Panc1 (cell line): ENCODE measurements around the gene SLC9B2. TPM values are rescaled to one million over a fixed set of nuclear protein-coding genes. Genes with fewer than 3 reads are reported as not detected.

ENCODE experiments used
- ATAC-seq: fragments of 200-7000 bp; cut with Tn5 transposase; 2 replicates; pipeline ENCODE4 v1.9.1; 2020; ENCODE audit warnings: mild to moderate bottlenecking, moderate library complexity
- BruUV-seq: library from RNA; stranded (reverse); fragments of 400-500 nt; replicated peaks from 2 replicates; lab custom pipeline; 2021; lab: Mats Ljungman, UMichigan
- CTCF ChIA-PET: fragments of 300-600 bp; sonication (Branson Sonifier 250); formaldehyde crosslinking; loops from one replicate; lab custom pipeline; 2022; ENCODE audit warnings: antibody characterized with exemption; lab: Charles Lee
- POLR2A ChIA-PET: fragments of 300-600 bp; sonication (Branson Sonifier 250); formaldehyde crosslinking; loops from one replicate; lab custom pipeline; 2022; ENCODE audit warnings: antibody characterized with exemption; lab: Charles Lee
- DNase-seq: peaks from one replicate; pipeline ENCODE4 v3.0.0-alpha.2; 2010; ENCODE audit warnings: low read depth, low spot score
- H3K27ac ChIP-seq: 2 replicates; pipeline ENCODE4 v1.5.1; 2011; ENCODE audit warnings: mild to moderate bottlenecking, low read length, inconsistent platforms
- H3K27me3 ChIP-seq: fragments of 200-500 bp; sonication (Bioruptor generic); 2 replicates; pipeline ENCODE4 v1.6.0; 2014; ENCODE audit warnings: low read length, inconsistent platforms; ENCODE audit not compliant: control insufficient read depth, insufficient read depth
- H3K36me3 ChIP-seq: fragments of 200-500 bp; sonication (Bioruptor generic); 2 replicates; pipeline ENCODE4 v1.5.1; 2014; ENCODE audit warnings: inconsistent platforms, mild to moderate bottlenecking, low read length, moderate library complexity; ENCODE audit not compliant: control insufficient read depth, insufficient read depth
- H3K4me1 ChIP-seq: 2 replicates; pipeline ENCODE4 v1.5.1; 2011; ENCODE audit warnings: inconsistent platforms, mild to moderate bottlenecking, low read length, moderate library complexity; ENCODE audit not compliant: control insufficient read depth, insufficient read depth
- H3K4me3 ChIP-seq, 2 experiments: 2 replicates each; pipeline ENCODE4 v1.5.1; 2011 to 2012; ENCODE audit warnings: low read depth in 2 of 2, low read length in 2 of 2, mild to moderate bottlenecking in 2 of 2, inconsistent platforms in 1 of 2, moderate library complexity in 1 of 2
- H3K9me3 ChIP-seq: fragments of 200-500 bp; sonication (Bioruptor generic); 2 replicates; pipeline ENCODE4 v1.5.1; 2014; ENCODE audit warnings: low read depth, mild to moderate bottlenecking, inconsistent platforms, low read length, moderate library complexity; ENCODE audit not compliant: control insufficient read depth, insufficient read depth
- CTCF ChIP-seq: fragments of 450-650 bp; IDR thresholded peaks from 2 replicates; pipeline ENCODE4 v1.5.1; 2017; ENCODE audit warnings: mild to moderate bottlenecking
- POLR2AphosphoS5 ChIP-seq: IDR thresholded peaks from 2 replicates; pipeline ENCODE4 v1.6.1; 2012; ENCODE audit warnings: mild to moderate bottlenecking, low read depth, low read length, moderate library complexity
- REST ChIP-seq, 2 experiments: IDR thresholded peaks; 2 replicates each; pipeline ENCODE4 v1.6.1; 2011 to 2012; ENCODE audit warnings: low read depth in 2 of 2, control low read depth in 1 of 2, low read length in 1 of 2, mild to moderate bottlenecking in 1 of 2, moderate library complexity in 1 of 2; ENCODE audit not compliant: insufficient read depth in 1 of 2
- SIN3A ChIP-seq: IDR thresholded peaks from 2 replicates; pipeline ENCODE4 v1.6.1; 2012; ENCODE audit warnings: low read depth, mild to moderate bottlenecking, low read length, moderate library complexity, borderline replicate concordance; ENCODE audit not compliant: insufficient read depth
- in situ Hi-C: cut with HindIII; loops from 2 replicates; pipeline ENCODE4 v1.10.0; 2016; ENCODE audit warnings: low sequenced_read_pairs, low pct_unique_long_range_greater_than_20kb
- intact Hi-C: fragments of 100-400 bp; cut with micrococcal nuclease; formaldehyde crosslinking; loops from one replicate; pipeline ENCODE4 v1.10.0; 2022; ENCODE audit not compliant: unreplicated experiment
- total RNA-seq: library from RNA; stranded (reverse); gene quantifications from one replicate; pipeline ENCODE4 v1.2.1, GENCODE V29; 2021; ENCODE audit not compliant: unreplicated experiment

SLC9B2 gene
- total RNA-seq, 1 experiment from 2014 or later = 14.6 TPM

GRCh38 chr4:103091601-103092223, 15.2 kb upstream of the SLC9B2 start:
- intact Hi-C loops = loop anchor here (10.0 kb wide), 1 partner anchor 667 kb away; no protein-coding TSS in a partner anchor
- Histone ChIP-seq H3K4me3 (no peak overlapping the region), H3K9me3 (no peaks in the 10 kb centered on the region), H3K36me3 (no peaks in the 10 kb centered on the region), H3K4me1 (no peaks in the 10 kb centered on the region), H3K27me3 (no peaks in the 10 kb centered on the region), H3K27ac (no peak overlapping the region)
- CTCF ChIA-PET = interaction anchor here (0.7 to 1.0 kb wide), 2 partner anchors 11 to 221 kb away, joined by 3 read pairs; no protein-coding TSS in a partner anchor
- BruUV-seq = no TSS peak
- peak; percentile 77; the same call in 1 of the 2 replicates for ATAC-seq
- in situ Hi-C loops = no loop called here
- TF ChIP-seq POLR2AphosphoS5 = no peak
- TF ChIP-seq SIN3A = no peak
- no peak for TF ChIP-seq REST (IDR thresholded peaks at IDR 0.05; ENCODE audit: insufficient read depth in 1 of 2, low read depth in 2 of 2, low read length in 1 of 2)
- peak; percentile 65 for TF ChIP-seq CTCF
- POLR2A ChIA-PET = interaction anchor here (0.6 kb wide), 1 partner anchor 11 kb away, joined by 3 read pairs; no protein-coding TSS in a partner anchor
- no peak for DNase-seq

- CTCF ChIA-PET = no interaction called here
- H3K27me3 ChIP-seq = no peaks in the 10 kb centered on the region
- ATAC-seq (no peak), DNase-seq (no peak)
- no TSS peak for BruUV-seq
- POLR2A ChIA-PET = no interaction called here
- H3K36me3 ChIP-seq = no peaks in the 10 kb centered on the region
- no peaks in the 10 kb centered on the region for H3K4me1 ChIP-seq
- no peak for TF ChIP-seq POLR2AphosphoS5
- no peak overlapping the region for H3K4me3 ChIP-seq
- H3K9me3 ChIP-seq = no peaks in the 10 kb centered on the region
- in situ Hi-C loops = no loop called here
- intact Hi-C loops = loop anchor here (5.0 to 10.0 kb wide), 2 partner anchors 37 to 275 kb away; no protein-coding TSS in a partner anchor
- no peak overlapping the region for H3K27ac ChIP-seq
Observed at GRCh38 chr4:103089481-103089880, 12.9 kb upstream of the SLC9B2 start.

DNA sequence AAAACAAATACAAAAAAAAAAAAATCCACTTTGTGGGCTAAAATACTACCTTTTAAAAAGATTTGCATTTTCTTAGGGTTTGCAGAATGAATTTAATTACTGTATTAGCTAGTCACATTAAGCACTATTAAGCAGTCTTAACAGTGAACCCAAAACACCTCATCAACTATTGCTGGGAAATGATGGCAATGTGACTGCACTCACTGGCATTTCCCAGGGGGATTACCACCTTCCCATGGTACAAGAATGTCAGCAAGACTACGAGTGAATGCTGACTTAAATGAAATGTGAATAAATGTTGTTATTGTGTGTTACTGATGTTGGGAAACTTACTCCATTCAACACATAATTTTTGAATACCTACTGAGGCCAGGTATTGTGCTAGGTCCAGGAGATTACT, 10.0 kb upstream of the SLC9B2 start:
- DNase-seq = no peak
- no peaks in the 10 kb centered on the region for H3K36me3 ChIP-seq
- in situ Hi-C loops = no loop called here
- no peak overlapping the region for H3K4me3 ChIP-seq
- CTCF ChIA-PET = no interaction called here
- H3K27me3 ChIP-seq = no peaks in the 10 kb centered on the region
- no TSS peak for BruUV-seq
- POLR2A ChIA-PET = no interaction called here
- no peak overlapping the region for H3K27ac ChIP-seq
- TF ChIP-seq CTCF (no peak), REST (IDR thresholded peaks at IDR 0.05; ENCODE audit: insufficient read depth in 1 of 2, low read depth in 2 of 2, low read length in 1 of 2) (no peak), POLR2AphosphoS5 (no peak), SIN3A (no peak)
- no peak for ATAC-seq
- H3K4me1 ChIP-seq = no peaks in the 10 kb centered on the region
- intact Hi-C loops = loop anchor here (5.0 to 10.0 kb wide), 2 partner anchors 34 to 272 kb away; no protein-coding TSS in a partner anchor
- H3K9me3 ChIP-seq = no peaks in the 10 kb centered on the region
